ENCODE data around the gene ZHX3.

ZHX3 gene

GRCh38 chr20:41176711-41177552, 140.6 kb downstream of the ZHX3 start:
- TF ChIP-seq CTCF (IDR thresholded peaks at IDR 0.05; ENCODE audit: insufficient read depth, low read depth, low read length, missing control alignments): no peak
- DNase-seq (ENCODE audit: low read depth): no peak
- no peak overlapping the region for H3K4me3 ChIP-seq (ENCODE audit: low read length)

GRCh38 chr20:41175727-41176330, 141.7 kb downstream of the ZHX3 start:
- no peak for TF ChIP-seq CTCF (IDR thresholded peaks at IDR 0.05; ENCODE audit: insufficient read depth, low read depth, low read length, missing control alignments)
- no peak for DNase-seq (ENCODE audit: low read depth)

GRCh38 chr20:41175201-41175651, 142.3 kb downstream of the ZHX3 start:
- no peak for DNase-seq (ENCODE audit: low read depth)
- no peak for TF ChIP-seq CTCF (IDR thresholded peaks at IDR 0.05; ENCODE audit: insufficient read depth, low read depth, low read length, missing control alignments)
- no peak overlapping the region for H3K4me3 ChIP-seq (ENCODE audit: low read length)

More at GRCh38 chr20:41175727-41176330, 141.7 kb downstream of the ZHX3 start:
- no peak overlapping the region for H3K4me3 ChIP-seq (ENCODE audit: low read length)

GRCh38 chr20:41174782-41175181, 142.7 kb downstream of the ZHX3 start:
- H3K4me3 ChIP-seq (ENCODE audit: low read length): no peak overlapping the region
- DNase-seq (ENCODE audit: low read depth): no peak
- TF ChIP-seq CTCF (IDR thresholded peaks at IDR 0.05; ENCODE audit: insufficient read depth, low read depth, low read length, missing control alignments): no peak

GRCh38 chr20:41174373-41174772, 143.2 kb downstream of the ZHX3 start:
- H3K4me3 ChIP-seq (ENCODE audit: low read length): no peak overlapping the region
- no peak for DNase-seq (ENCODE audit: low read depth)
- TF ChIP-seq CTCF (IDR thresholded peaks at IDR 0.05; ENCODE audit: insufficient read depth, low read depth, low read length, missing control alignments): no peak

GRCh38 chr20:41173791-41174341, 143.7 kb downstream of the ZHX3 start:
- no peak overlapping the region for H3K4me3 ChIP-seq (ENCODE audit: low read length)
- no peak for TF ChIP-seq CTCF (IDR thresholded peaks at IDR 0.05; ENCODE audit: insufficient read depth, low read depth, low read length, missing control alignments)
- no peak for DNase-seq (ENCODE audit: low read depth)

Data from epithelial cell of esophagus (primary cell).